ENCODE data around the gene GATA6.
"Not testable (repeated sequence)": the region's sequence is repeated elsewhere in the genome, so short reads cannot be mapped to it uniquely, and the experiment has no call there.

Gene GATA6

DNA sequence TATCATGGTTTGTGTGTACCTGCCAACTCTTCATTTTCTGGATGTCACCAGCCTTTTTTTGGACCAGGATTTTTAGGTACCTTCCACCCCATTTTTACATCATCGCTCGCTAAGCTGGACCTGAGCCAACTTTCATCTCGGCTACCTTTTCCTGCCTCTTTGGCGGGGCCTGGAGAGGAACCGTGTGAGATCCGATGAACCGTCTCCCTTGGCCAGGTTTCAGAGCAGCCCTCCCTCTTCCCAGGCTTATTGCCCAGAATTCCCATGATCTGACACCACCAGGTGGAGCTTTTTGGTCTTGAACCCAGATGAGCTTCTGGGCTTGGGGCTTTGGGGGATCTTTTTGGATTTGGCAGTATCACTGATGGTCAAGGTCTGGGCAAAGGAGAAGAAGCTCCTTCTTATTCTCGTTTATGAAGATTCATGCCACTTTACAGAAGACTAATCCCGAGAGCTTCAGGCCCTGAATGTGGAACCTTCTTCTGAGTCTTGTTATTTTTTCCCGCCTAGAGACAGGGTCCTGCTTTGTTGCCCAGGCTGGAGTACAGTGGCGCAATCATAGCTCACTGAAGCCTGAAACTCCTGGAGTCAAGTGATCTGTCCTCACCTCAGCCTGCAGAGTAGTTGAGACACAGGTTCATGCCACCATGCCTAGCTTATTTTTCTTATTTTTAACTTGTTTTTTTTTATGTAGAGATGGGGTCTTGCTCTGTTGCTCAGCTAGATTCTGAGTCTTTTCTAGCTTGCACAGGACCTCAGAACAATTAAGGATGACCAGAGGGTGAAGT is 50.4 kb downstream of the GATA6 start:
- Histone ChIP-seq H3K27ac (ENCODE audit: low read length) (no peak overlapping the region), H3K27me3 (ENCODE audit: control insufficient read depth, insufficient read depth, low read length) (peaks cover 34% of the 10 kb centered on the region), H3K36me3 (ENCODE audit: control insufficient read depth, low read depth, low read length) (no peaks in the 10 kb centered on the region), H3K9me3 (ENCODE audit: control insufficient read depth, low read depth, low read length) (no peaks in the 10 kb centered on the region), H3K4me1 (ENCODE audit: control insufficient read depth, low read depth, low read length) (peaks cover 4% of the 10 kb centered on the region), H3K9ac (ENCODE audit: low read length) (no peak overlapping the region), H3K4me3 (ENCODE audit: low read length) (no peak overlapping the region)

DNA sequence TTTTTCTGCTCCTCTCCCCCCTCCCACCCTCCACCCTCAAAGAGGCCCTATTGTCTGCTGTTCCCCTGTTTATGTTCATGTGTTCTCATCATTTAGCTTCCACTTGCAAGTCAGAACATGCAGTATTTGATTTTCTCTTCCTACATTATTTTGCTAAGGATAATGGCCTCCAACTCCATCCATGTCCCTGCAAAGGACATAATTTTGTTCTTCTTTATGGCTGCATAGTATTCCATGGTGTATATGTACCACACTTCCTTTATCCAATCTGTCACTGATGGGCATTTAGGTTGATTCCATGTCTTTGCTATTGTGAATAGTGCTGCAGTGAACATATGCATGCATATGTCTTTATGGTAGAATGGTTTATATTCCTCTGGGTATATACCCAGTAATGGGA is 51.2 kb downstream of the GATA6 start:
- not testable (repeated sequence) for H3K9me3 ChIP-seq (ENCODE audit: control insufficient read depth, low read depth, low read length); H3K4me3 ChIP-seq (ENCODE audit: low read length); H3K27ac ChIP-seq (ENCODE audit: low read length); H3K4me1 ChIP-seq (ENCODE audit: control insufficient read depth, low read depth, low read length); H3K9ac ChIP-seq (ENCODE audit: low read length); H3K36me3 ChIP-seq (ENCODE audit: control insufficient read depth, low read depth, low read length)
- H3K27me3 ChIP-seq (ENCODE audit: control insufficient read depth, insufficient read depth, low read length) = peaks cover 29% of the 10 kb centered on the region

GRCh38 chr18:22221350-22221749 is 52.0 kb downstream of the GATA6 start:
- H3K9me3 ChIP-seq (ENCODE audit: control insufficient read depth, low read depth, low read length) = no peaks in the 10 kb centered on the region
- H3K36me3 ChIP-seq (ENCODE audit: control insufficient read depth, low read depth, low read length) = no peaks in the 10 kb centered on the region
- peaks cover 24% of the 10 kb centered on the region for H3K27me3 ChIP-seq (ENCODE audit: control insufficient read depth, insufficient read depth, low read length)
- H3K9ac ChIP-seq (ENCODE audit: low read length) = no peak overlapping the region
- no peak overlapping the region for H3K27ac ChIP-seq (ENCODE audit: low read length)
- H3K4me1 ChIP-seq (ENCODE audit: control insufficient read depth, low read depth, low read length) = peaks cover 4% of the 10 kb centered on the region
- no peak overlapping the region for H3K4me3 ChIP-seq (ENCODE audit: low read length)

- Histone ChIP-seq H3K36me3 (ENCODE audit: control insufficient read depth, low read depth, low read length) (no peaks in the 10 kb centered on the region), H3K4me1 (ENCODE audit: control insufficient read depth, low read depth, low read length) (peaks cover 3% of the 10 kb centered on the region), H3K4me3 (ENCODE audit: low read length) (no peak overlapping the region), H3K27me3 (ENCODE audit: control insufficient read depth, insufficient read depth, low read length) (peaks cover 14% of the 10 kb centered on the region), H3K9ac (ENCODE audit: low read length) (no peak overlapping the region), H3K9me3 (ENCODE audit: control insufficient read depth, low read depth, low read length) (no peaks in the 10 kb centered on the region), H3K27ac (ENCODE audit: low read length) (no peak overlapping the region)
These were observed 54.0 kb downstream of the GATA6 start for GRCh38 chr18:22223254-22223964.

- peaks cover 14% of the 10 kb centered on the region for H3K27me3 ChIP-seq (ENCODE audit: control insufficient read depth, insufficient read depth, low read length)
- H3K4me3 ChIP-seq (ENCODE audit: low read length) = no peak overlapping the region
- H3K36me3 ChIP-seq (ENCODE audit: control insufficient read depth, low read depth, low read length) = no peaks in the 10 kb centered on the region
- H3K4me1 ChIP-seq (ENCODE audit: control insufficient read depth, low read depth, low read length) = no peaks in the 10 kb centered on the region
- no peak overlapping the region for H3K27ac ChIP-seq (ENCODE audit: low read length)
- no peaks in the 10 kb centered on the region for H3K9me3 ChIP-seq (ENCODE audit: control insufficient read depth, low read depth, low read length)
- H3K9ac ChIP-seq (ENCODE audit: low read length) = no peak overlapping the region
These were observed 54.6 kb downstream of the GATA6 start for GRCh38 chr18:22223965-22224322.

DNA sequence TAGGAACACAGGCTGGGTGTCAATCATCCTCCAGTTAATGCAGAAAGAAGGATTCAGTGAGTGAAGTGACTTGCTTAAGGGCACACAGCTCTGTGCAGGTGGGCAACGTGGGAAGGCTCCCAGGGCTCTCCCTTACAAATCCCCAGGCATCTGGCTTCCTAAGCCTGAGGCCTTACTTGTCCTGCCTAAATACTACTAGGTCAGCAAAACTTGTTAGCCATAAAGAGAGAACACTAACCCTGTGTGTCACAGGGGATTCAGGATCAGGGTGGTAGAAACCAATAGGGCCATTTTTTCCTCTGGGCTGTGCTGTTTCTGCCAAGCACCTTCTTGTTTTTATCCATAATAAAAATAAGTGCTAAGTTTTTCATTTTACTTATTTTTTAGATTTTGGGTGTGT is 55.0 kb downstream of the GATA6 start:
- H3K9ac ChIP-seq (ENCODE audit: low read length) = no peak overlapping the region
- no peaks in the 10 kb centered on the region for H3K9me3 ChIP-seq (ENCODE audit: control insufficient read depth, low read depth, low read length)
- H3K27ac ChIP-seq (ENCODE audit: low read length) = no peak overlapping the region
- H3K4me1 ChIP-seq (ENCODE audit: control insufficient read depth, low read depth, low read length) = no peaks in the 10 kb centered on the region
- H3K27me3 ChIP-seq (ENCODE audit: control insufficient read depth, insufficient read depth, low read length) = peaks cover 11% of the 10 kb centered on the region
- H3K4me3 ChIP-seq (ENCODE audit: low read length) = no peak overlapping the region
- H3K36me3 ChIP-seq (ENCODE audit: control insufficient read depth, low read depth, low read length) = no peaks in the 10 kb centered on the region

GRCh38 chr18:22226801-22227200 is 57.4 kb downstream of the GATA6 start:
- H3K36me3 ChIP-seq (ENCODE audit: control insufficient read depth, low read depth, low read length) = no peaks in the 10 kb centered on the region
- no peak overlapping the region for H3K27ac ChIP-seq (ENCODE audit: low read length)
- no peaks in the 10 kb centered on the region for H3K4me1 ChIP-seq (ENCODE audit: control insufficient read depth, low read depth, low read length)
- no peaks in the 10 kb centered on the region for H3K27me3 ChIP-seq (ENCODE audit: control insufficient read depth, insufficient read depth, low read length)
- no peak overlapping the region for H3K9ac ChIP-seq (ENCODE audit: low read length)
- no peaks in the 10 kb centered on the region for H3K9me3 ChIP-seq (ENCODE audit: control insufficient read depth, low read depth, low read length)
- no peak overlapping the region for H3K4me3 ChIP-seq (ENCODE audit: low read length)

- H3K27ac ChIP-seq (ENCODE audit: low read length) = no peak overlapping the region
These were observed 59.6 kb downstream of the GATA6 start for GRCh38 chr18:22228976-22229375.

GRCh38 chr18:22229456-22230124 is 60.2 kb downstream of the GATA6 start:
- Histone ChIP-seq H3K9me3 (ENCODE audit: control insufficient read depth, low read depth, low read length) (no peaks in the 10 kb centered on the region), H3K4me3 (ENCODE audit: low read length) (no peak overlapping the region), H3K4me1 (ENCODE audit: control insufficient read depth, low read depth, low read length) (no peaks in the 10 kb centered on the region), H3K27me3 (ENCODE audit: control insufficient read depth, insufficient read depth, low read length) (no peaks in the 10 kb centered on the region), H3K27ac (ENCODE audit: low read length) (no peak overlapping the region), H3K9ac (ENCODE audit: low read length) (no peak overlapping the region), H3K36me3 (ENCODE audit: control insufficient read depth, low read depth, low read length) (no peaks in the 10 kb centered on the region)

More at GRCh38 chr18:22228976-22229375, 59.6 kb downstream of the GATA6 start:
- H3K9me3 ChIP-seq (ENCODE audit: control insufficient read depth, low read depth, low read length) = no peaks in the 10 kb centered on the region
- H3K4me3 ChIP-seq (ENCODE audit: low read length) = no peak overlapping the region
- H3K9ac ChIP-seq (ENCODE audit: low read length) = no peak overlapping the region
- H3K36me3 ChIP-seq (ENCODE audit: control insufficient read depth, low read depth, low read length) = no peaks in the 10 kb centered on the region
- no peaks in the 10 kb centered on the region for H3K4me1 ChIP-seq (ENCODE audit: control insufficient read depth, low read depth, low read length)
- no peaks in the 10 kb centered on the region for H3K27me3 ChIP-seq (ENCODE audit: control insufficient read depth, insufficient read depth, low read length)

- H3K9ac ChIP-seq (ENCODE audit: low read length) = no peak overlapping the region
- H3K36me3 ChIP-seq (ENCODE audit: control insufficient read depth, low read depth, low read length) = no peaks in the 10 kb centered on the region
- H3K4me3 ChIP-seq (ENCODE audit: low read length) = no peak overlapping the region
- no peak overlapping the region for H3K27ac ChIP-seq (ENCODE audit: low read length)
- H3K4me1 ChIP-seq (ENCODE audit: control insufficient read depth, low read depth, low read length) = no peaks in the 10 kb centered on the region
- no peaks in the 10 kb centered on the region for H3K27me3 ChIP-seq (ENCODE audit: control insufficient read depth, insufficient read depth, low read length)
- no peaks in the 10 kb centered on the region for H3K9me3 ChIP-seq (ENCODE audit: control insufficient read depth, low read depth, low read length)
These were observed 61.1 kb downstream of the GATA6 start for GRCh38 chr18:22230471-22230945.

DNA sequence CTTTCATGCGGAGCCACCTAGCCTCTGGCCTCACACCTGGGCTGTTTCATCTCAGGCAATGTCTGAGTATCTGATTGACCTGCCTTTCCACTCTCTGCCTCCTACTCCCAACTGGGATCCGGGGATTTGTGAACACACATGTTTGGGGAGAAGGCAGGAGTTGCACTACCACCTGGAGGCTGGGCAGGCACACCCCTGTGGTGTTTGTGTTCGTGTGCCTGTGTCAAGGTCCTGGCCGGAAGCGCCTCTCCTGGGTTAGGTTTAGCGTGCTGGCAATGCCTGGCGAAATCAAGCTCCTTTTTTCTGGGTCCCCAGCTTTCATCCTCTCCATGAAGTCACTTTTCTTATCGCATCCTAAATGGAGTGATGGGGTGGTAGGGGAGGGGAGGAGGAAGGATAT is 63.9 kb downstream of the GATA6 start:
- Histone ChIP-seq H3K4me1 (ENCODE audit: control insufficient read depth, low read depth, low read length) (no peaks in the 10 kb centered on the region), H3K4me3 (ENCODE audit: low read length) (no peak overlapping the region), H3K36me3 (ENCODE audit: control insufficient read depth, low read depth, low read length) (no peaks in the 10 kb centered on the region), H3K9me3 (ENCODE audit: control insufficient read depth, low read depth, low read length) (no peaks in the 10 kb centered on the region), H3K9ac (ENCODE audit: low read length) (no peak overlapping the region), H3K27me3 (ENCODE audit: control insufficient read depth, insufficient read depth, low read length) (no peaks in the 10 kb centered on the region), H3K27ac (ENCODE audit: low read length) (no peak overlapping the region)
